HepG2 (cell line): ENCODE results near the gene GPBAR1. TPM values are rescaled to one million over a fixed set of nuclear protein-coding genes. Genes with fewer than 3 reads are reported as not detected.

Experiments
- HDAC6 ChIP-seq: fragments of 200-600 bp; sonication (generic); IDR thresholded peaks from 2 replicates; pipeline ENCODE4 v1.7.0; 2017; ENCODE audit warnings: mild to moderate bottlenecking, antibody characterized with exemption, low read length, low read depth
- NAIF1 ChIP-seq: sonication (generic); formaldehyde crosslinking; IDR thresholded peaks from 2 replicates; pipeline ENCODE4 v1.5.0; 2020; ENCODE audit warnings: mild to moderate bottlenecking, missing genetic modification reagents, borderline replicate concordance
- NFKB2 ChIP-seq: sonication (generic); formaldehyde crosslinking; IDR thresholded peaks from 2 replicates; pipeline ENCODE4 v1.4.0; 2020; ENCODE audit warnings: missing genetic modification reagents, borderline replicate concordance
- ZFP82 ChIP-seq: sonication (generic); formaldehyde crosslinking; IDR thresholded peaks from 2 replicates; pipeline ENCODE4 v1.5.1; 2020; ENCODE audit warnings: mild to moderate bottlenecking, missing genetic modification reagents, borderline replicate concordance
- ZNF556 ChIP-seq: sonication (generic); formaldehyde crosslinking; IDR thresholded peaks from 2 replicates; pipeline ENCODE4 v1.4.0; 2020; ENCODE audit warnings: mild to moderate bottlenecking, missing genetic modification reagents, borderline replicate concordance
- ZSCAN21 ChIP-seq: sonication (generic); formaldehyde crosslinking; IDR thresholded peaks from 2 replicates; pipeline ENCODE4 v1.8.0; 2022; ENCODE audit warnings: mild to moderate bottlenecking, missing genetic modification reagents, moderate library complexity, borderline replicate concordance
- polyA plus RNA-seq, 8 experiments: library from polyadenylated mRNA; depleted of rRNA in 3 of 8; stranded (reverse) in 7 of 8; unstranded in 1 of 8; fragments of >200 nt; fragmentation: Illumina TruSeq in 4 of 8; extraction: Trizol in 4 of 8; gene quantifications; 2 replicates each; pipeline versions ENCODE4 v1.2.1 to v1.2.3, GENCODE V29; 2011 to 2016; ENCODE audit warnings: low read depth in 4 of 8, missing spikeins in 1 of 8, mixed read lengths in 1 of 8; ENCODE audit not compliant: insufficient read depth in 1 of 8
- total RNA-seq, 5 experiments: library from RNA; depleted of rRNA; stranded (reverse); fragments of >200 nt; fragmentation: Illumina TruSeq; extraction: Trizol; gene quantifications; 2 replicates each; pipeline ENCODE4 v1.2.3, GENCODE V29; 2016; ENCODE audit warnings: low read depth in 1 of 5
- TF ChIP-seq, protein P1 (sequence below), 2 experiments: sonication (generic) in 1 of 2; formaldehyde crosslinking in 1 of 2; IDR thresholded peaks; 2 replicates each; pipeline versions ENCODE4 v1.4.0 to v1.6.1; 2018 to 2020; ENCODE audit warnings: missing genetic modification reagents in 2 of 2, borderline replicate concordance in 1 of 2, low read depth in 1 of 2, mild to moderate bottlenecking in 1 of 2, missing biosample characterization in 1 of 2
- TF ChIP-seq, protein P2 (sequence below): sonication (generic); formaldehyde crosslinking; IDR thresholded peaks from 2 replicates; pipeline ENCODE4 v1.5.0; 2020; ENCODE audit warnings: missing genetic modification reagents
- TF ChIP-seq, protein P3 (sequence below): IDR thresholded peaks from 2 replicates; pipeline ENCODE4 v1.6.1; 2016; ENCODE audit warnings: mild to moderate bottlenecking, missing biosample characterization, missing genetic modification reagents
- TF ChIP-seq, protein P4 (sequence below): sonication (generic); formaldehyde crosslinking; IDR thresholded peaks from 2 replicates; pipeline ENCODE4 v1.9.0; 2022; ENCODE audit warnings: missing genetic modification reagents, mild to moderate bottlenecking, borderline replicate concordance
- TF ChIP-seq, protein P5 (sequence below): fragments of 450-650 bp; IDR thresholded peaks from 2 replicates; pipeline ENCODE4 v1.6.1; 2016
- TF ChIP-seq, protein P6 (sequence below): sonication (generic); formaldehyde crosslinking; IDR thresholded peaks from 2 replicates; pipeline ENCODE4 v1.5.0; 2020; ENCODE audit warnings: mild to moderate bottlenecking, missing genetic modification reagents, moderate library complexity

The GPBAR1 gene
- total and polyA plus RNA-seq, 2 of the 13 experiments (the other 11 are each of a cell fraction or from before 2014, with no cell fraction given): 0.05 to 0.09 TPM

DNA sequence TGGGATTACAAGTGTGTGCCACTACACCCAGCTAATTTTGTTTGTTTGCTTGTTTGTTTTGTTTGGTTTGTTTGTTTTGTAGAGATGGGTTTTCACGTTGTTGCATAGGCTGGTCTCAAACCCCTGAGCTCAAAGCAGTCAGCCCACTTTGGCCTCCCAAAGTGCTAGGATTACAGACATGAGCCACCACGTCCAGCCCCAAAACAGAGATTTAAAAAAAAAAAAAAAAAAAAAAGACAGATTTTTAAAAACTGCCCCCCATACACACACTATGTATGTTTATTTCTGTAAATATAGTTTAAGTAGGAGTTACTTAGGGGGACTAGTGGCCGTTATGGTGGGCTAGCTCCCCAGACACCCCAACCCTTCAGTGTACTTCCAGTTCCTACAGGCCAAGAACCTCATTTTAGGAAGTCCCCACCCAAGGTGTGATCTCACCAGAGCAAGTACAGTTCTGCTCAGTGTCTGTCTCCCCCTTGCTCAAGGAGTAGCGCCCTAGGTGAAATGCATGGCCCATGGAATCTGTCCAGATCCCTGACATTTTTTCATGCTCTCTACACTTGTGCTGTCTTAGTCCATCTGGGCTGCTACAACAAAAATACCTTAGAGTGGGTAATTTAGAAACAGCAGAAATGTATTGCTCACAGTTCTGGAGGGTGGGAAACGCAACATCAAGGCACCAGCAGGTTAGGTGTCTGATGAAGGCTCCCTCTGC, 33.1 kb downstream of the GPBAR1 start (continued):
- TF ChIP-seq, protein P1, sequence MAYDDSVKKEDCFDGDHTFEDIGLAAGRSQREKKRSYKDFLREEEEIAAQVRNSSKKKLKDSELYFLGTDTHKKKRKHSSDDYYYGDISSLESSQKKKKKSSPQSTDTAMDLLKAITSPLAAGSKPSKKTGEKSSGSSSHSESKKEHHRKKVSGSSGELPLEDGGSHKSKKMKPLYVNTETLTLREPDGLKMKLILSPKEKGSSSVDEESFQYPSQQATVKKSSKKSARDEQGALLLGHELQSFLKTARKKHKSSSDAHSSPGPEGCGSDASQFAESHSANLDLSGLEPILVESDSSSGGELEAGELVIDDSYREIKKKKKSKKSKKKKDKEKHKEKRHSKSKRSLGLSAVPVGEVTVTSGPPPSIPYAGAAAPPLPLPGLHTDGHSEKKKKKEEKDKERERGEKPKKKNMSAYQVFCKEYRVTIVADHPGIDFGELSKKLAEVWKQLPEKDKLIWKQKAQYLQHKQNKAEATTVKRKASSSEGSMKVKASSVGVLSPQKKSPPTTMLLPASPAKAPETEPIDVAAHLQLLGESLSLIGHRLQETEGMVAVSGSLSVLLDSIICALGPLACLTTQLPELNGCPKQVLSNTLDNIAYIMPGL (CRISPR knock-in tag; IDR thresholded peaks at IDR 0.05; ENCODE audit: borderline replicate concordance in 1 of 2, low read depth in 1 of 2): 0 out of 4 replicates have a peak, but pooled peaks of 1 of the 2 experiments have one; percentile 29
- TF ChIP-seq HDAC6 (no peak), NFKB2 (CRISPR knock-in tag) (no peak), ZNF556 (CRISPR knock-in tag) (no peak; the same call in 1 of the 2 replicates), ZFP82 (CRISPR knock-in tag) (no peak), NAIF1 (CRISPR knock-in tag) (no peak), ZSCAN21 (CRISPR knock-in tag) (0 out of 2 replicates have a peak, but pooled peaks have one; percentile 14)
- TF ChIP-seq, protein P2, sequence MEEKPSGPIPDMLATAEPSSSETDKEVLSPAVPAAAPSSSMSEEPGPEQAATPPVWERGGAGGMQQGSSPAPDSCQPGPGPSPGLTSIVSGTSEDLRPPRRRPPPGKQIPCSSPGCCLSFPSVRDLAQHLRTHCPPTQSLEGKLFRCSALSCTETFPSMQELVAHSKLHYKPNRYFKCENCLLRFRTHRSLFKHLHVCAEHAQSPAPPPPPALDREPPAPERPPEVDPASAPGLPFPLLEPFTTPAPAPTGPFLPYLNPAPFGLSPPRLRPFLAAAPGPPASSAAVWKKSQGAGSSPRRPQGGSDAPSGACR (CRISPR knock-in tag): 0 out of 2 replicates have a peak, but pooled peaks have one; percentile 76
- TF ChIP-seq, protein P3, sequence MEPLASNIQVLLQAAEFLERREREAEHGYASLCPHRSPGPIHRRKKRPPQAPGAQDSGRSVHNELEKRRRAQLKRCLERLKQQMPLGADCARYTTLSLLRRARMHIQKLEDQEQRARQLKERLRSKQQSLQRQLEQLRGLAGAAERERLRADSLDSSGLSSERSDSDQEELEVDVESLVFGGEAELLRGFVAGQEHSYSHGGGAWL: no peak
- TF ChIP-seq, protein P4, sequence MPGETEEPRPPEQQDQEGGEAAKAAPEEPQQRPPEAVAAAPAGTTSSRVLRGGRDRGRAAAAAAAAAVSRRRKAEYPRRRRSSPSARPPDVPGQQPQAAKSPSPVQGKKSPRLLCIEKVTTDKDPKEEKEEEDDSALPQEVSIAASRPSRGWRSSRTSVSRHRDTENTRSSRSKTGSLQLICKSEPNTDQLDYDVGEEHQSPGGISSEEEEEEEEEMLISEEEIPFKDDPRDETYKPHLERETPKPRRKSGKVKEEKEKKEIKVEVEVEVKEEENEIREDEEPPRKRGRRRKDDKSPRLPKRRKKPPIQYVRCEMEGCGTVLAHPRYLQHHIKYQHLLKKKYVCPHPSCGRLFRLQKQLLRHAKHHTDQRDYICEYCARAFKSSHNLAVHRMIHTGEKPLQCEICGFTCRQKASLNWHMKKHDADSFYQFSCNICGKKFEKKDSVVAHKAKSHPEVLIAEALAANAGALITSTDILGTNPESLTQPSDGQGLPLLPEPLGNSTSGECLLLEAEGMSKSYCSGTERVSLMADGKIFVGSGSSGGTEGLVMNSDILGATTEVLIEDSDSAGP (CRISPR knock-in tag): no peak
- TF ChIP-seq, protein P5, sequence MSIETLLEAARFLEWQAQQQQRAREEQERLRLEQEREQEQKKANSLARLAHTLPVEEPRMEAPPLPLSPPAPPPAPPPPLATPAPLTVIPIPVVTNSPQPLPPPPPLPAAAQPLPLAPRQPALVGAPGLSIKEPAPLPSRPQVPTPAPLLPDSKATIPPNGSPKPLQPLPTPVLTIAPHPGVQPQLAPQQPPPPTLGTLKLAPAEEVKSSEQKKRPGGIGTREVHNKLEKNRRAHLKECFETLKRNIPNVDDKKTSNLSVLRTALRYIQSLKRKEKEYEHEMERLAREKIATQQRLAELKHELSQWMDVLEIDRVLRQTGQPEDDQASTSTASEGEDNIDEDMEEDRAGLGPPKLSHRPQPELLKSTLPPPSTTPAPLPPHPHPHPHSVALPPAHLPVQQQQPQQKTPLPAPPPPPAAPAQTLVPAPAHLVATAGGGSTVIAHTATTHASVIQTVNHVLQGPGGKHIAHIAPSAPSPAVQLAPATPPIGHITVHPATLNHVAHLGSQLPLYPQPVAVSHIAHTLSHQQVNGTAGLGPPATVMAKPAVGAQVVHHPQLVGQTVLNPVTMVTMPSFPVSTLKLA: 0 out of 2 replicates have a peak, but pooled peaks have one; percentile 2
- TF ChIP-seq, protein P6, sequence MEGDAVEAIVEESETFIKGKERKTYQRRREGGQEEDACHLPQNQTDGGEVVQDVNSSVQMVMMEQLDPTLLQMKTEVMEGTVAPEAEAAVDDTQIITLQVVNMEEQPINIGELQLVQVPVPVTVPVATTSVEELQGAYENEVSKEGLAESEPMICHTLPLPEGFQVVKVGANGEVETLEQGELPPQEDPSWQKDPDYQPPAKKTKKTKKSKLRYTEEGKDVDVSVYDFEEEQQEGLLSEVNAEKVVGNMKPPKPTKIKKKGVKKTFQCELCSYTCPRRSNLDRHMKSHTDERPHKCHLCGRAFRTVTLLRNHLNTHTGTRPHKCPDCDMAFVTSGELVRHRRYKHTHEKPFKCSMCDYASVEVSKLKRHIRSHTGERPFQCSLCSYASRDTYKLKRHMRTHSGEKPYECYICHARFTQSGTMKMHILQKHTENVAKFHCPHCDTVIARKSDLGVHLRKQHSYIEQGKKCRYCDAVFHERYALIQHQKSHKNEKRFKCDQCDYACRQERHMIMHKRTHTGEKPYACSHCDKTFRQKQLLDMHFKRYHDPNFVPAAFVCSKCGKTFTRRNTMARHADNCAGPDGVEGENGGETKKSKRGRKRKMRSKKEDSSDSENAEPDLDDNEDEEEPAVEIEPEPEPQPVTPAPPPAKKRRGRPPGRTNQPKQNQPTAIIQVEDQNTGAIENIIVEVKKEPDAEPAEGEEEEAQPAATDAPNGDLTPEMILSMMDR (CRISPR knock-in tag): no peak; the same call in 1 of the 2 replicates
- TF ChIP-seq, all 625 proteins: peak for 29
